Stimulated activated CD4-positive, alpha-beta T cell treated with anti-CD3 and anti-CD28 coated beads, TNF-alpha, amount 100 ng/mL, for 48 hours (primary cell): ENCODE data around the gene USP50.
A peak's percentile ranks its signal among the peaks of the same experiment; 100 is the strongest.
"Not testable (repeated sequence)": the region's sequence is repeated elsewhere in the genome, so short reads cannot be mapped to it uniquely, and the experiment has no call there.

Experiments used
- DNase-seq, 3 donors: peaks; one replicate each; pipeline ENCODE4 v3.0.0-alpha.2; 2020; ENCODE audit warnings: low read depth in 3 of 3

USP50 gene

GRCh38 chr15:50503144-50503543, 43.3 kb downstream of the USP50 start:
- DNase-seq = no peak

GRCh38 chr15:50501815-50502214, 44.7 kb downstream of the USP50 start:
- no peak for DNase-seq

- DNase-seq = no peak
Observed at GRCh38 chr15:50500352-50500751, 46.1 kb downstream of the USP50 start.

- DNase-seq = no peak
Observed at GRCh38 chr15:50496692-50497091, 49.8 kb downstream of the USP50 start.

GRCh38 chr15:50494547-50494946, 51.9 kb downstream of the USP50 start:
- not testable (repeated sequence) for DNase-seq

- DNase-seq = no peak
Observed at GRCh38 chr15:50493625-50494024, 52.8 kb downstream of the USP50 start.

GRCh38 chr15:50487287-50487686, 59.2 kb downstream of the USP50 start:
- peak in 1 of 3 donors; percentile 1 for DNase-seq

GRCh38 chr15:50485389-50485788, 61.1 kb downstream of the USP50 start:
- no peak for DNase-seq

GRCh38 chr15:50484781-50485180, 61.7 kb downstream of the USP50 start:
- DNase-seq = no peak

GRCh38 chr15:50476143-50476542, 70.3 kb downstream of the USP50 start:
- DNase-seq = no peak

GRCh38 chr15:50471072-50471471, 75.4 kb downstream of the USP50 start:
- DNase-seq = no peak

- DNase-seq = no peak
Observed at GRCh38 chr15:50463423-50464358, 82.8 kb downstream of the USP50 start.

GRCh38 chr15:50458348-50459112, 87.9 kb downstream of the USP50 start:
- no peak for DNase-seq

- no peak for DNase-seq
Observed at GRCh38 chr15:50452927-50453326, 93.5 kb downstream of the USP50 start.
